Measurements from ENCODE around the gene TMEM151A. TPM values are rescaled to one million over a fixed set of nuclear protein-coding genes. Genes with fewer than 3 reads are reported as not detected.

Gene TMEM151A
- total RNA-seq, 1 experiment from 2014 or later = 1.4 TPM

DNA sequence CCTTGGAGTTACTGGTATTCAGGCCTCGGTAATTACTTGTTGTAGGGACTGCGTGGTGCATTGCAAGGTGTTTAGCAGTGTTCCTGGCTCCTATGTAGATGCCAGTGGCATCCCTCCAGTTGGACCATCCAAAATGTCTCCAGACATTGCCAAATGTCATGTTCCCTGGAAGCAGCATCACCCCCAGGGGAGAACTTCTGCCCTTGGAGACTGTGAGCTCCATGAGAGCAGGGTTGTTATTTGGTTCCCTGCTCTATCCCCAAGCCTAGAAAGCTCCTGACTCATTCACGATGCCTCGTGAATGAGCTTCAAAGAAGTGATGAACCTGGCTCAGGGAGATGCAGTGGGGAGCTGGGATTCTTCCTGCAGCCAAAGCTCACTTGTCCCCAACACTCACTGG lies 29.9 kb downstream of the TMEM151A start:
- intact Hi-C loops (cut with micrococcal nuclease; ENCODE audit: unreplicated experiment) = no loop called here
- no peak overlapping the region for H3K4me3 Mint-ChIP-seq (ENCODE audit: low read depth, unreplicated experiment)
- no TSS peak for BruUV-seq (replicated peaks)
- H3K27me3 Mint-ChIP-seq (ENCODE audit: unreplicated experiment) = peaks cover 42% of the 10 kb centered on the region
- no peaks in the 10 kb centered on the region for H3K4me1 Mint-ChIP-seq (ENCODE audit: low read depth, unreplicated experiment)
- CTCF ChIA-PET = interaction anchor here (1.4 kb wide), 1 partner anchor 10 kb away, joined by 3 read pairs; no protein-coding TSS in a partner anchor
- no peak for TF ChIP-seq CTCF (IDR thresholded peaks at IDR 0.05; ENCODE audit: unreplicated experiment)
- H3K27ac Mint-ChIP-seq (ENCODE audit: unreplicated experiment) = no peak overlapping the region
- H3K9me3 Mint-ChIP-seq (ENCODE audit: low read depth, unreplicated experiment) = peaks cover 6% of the 10 kb centered on the region
- no peak for DNase-seq
- H3K36me3 Mint-ChIP-seq (ENCODE audit: insufficient read depth, unreplicated experiment) = no peaks in the 10 kb centered on the region

DNA sequence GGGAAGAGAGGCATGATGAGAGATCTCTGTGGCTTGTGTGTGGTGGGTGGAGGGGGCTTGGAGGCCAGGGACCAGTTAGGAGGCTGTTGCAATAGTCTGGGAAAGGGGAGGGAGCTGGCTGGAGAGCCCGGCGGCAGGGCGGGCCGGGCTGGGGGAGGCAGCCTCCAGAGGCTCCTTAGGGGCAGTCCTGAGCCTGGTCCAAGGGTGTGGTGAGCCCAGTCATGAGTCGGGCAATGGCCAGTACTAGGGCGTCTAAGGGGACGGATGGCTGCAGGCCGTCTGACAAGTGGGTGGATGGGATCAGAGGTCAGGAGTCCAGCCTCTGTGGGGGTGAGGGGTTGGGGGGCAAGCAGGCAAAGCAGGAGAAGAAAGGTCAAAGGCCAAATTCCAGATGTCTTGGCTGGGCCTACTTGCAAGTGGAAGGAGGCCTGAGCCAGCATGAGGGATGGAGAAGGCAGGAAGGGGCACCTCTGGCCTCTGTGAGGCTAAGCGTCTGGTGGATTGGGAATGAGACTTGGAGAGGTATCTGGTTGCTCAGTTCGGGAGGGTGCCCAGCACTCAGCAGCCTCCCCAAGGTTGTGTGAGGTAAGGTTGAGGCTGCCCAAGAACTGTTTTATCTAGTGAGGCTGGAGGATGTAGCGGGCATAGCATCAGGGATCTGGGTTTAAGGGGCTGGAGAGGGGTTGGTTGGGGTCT lies 31.2 kb downstream of the TMEM151A start:
- CTCF ChIA-PET = interaction anchor here (1.4 kb wide), 1 partner anchor 11 kb away, joined by 3 read pairs; no protein-coding TSS in a partner anchor
- TF ChIP-seq CTCF (IDR thresholded peaks at IDR 0.05; ENCODE audit: unreplicated experiment) = no peak
- DNase-seq = no peak
- no TSS peak for BruUV-seq (replicated peaks)
- no peak overlapping the region for H3K27ac Mint-ChIP-seq (ENCODE audit: unreplicated experiment)
- no peak overlapping the region for H3K4me3 Mint-ChIP-seq (ENCODE audit: low read depth, unreplicated experiment)
- peaks cover 42% of the 10 kb centered on the region for H3K27me3 Mint-ChIP-seq (ENCODE audit: unreplicated experiment)
- H3K36me3 Mint-ChIP-seq (ENCODE audit: insufficient read depth, unreplicated experiment) = no peaks in the 10 kb centered on the region
- intact Hi-C loops (cut with micrococcal nuclease; ENCODE audit: unreplicated experiment) = no loop called here
- peaks cover 6% of the 10 kb centered on the region for H3K9me3 Mint-ChIP-seq (ENCODE audit: low read depth, unreplicated experiment)
- H3K4me1 Mint-ChIP-seq (ENCODE audit: low read depth, unreplicated experiment) = peaks cover 10% of the 10 kb centered on the region

GRCh38 chr11:66323684-66324083 lies 32.0 kb downstream of the TMEM151A start:
- H3K4me1 Mint-ChIP-seq (ENCODE audit: low read depth, unreplicated experiment) = peaks cover 17% of the 10 kb centered on the region
- intact Hi-C loops (cut with micrococcal nuclease; ENCODE audit: unreplicated experiment) = no loop called here
- H3K4me3 Mint-ChIP-seq (ENCODE audit: low read depth, unreplicated experiment) = no peak overlapping the region
- H3K27ac Mint-ChIP-seq (ENCODE audit: unreplicated experiment) = no peak overlapping the region
- DNase-seq = no peak
- CTCF ChIA-PET = no interaction called here
- BruUV-seq (replicated peaks) = no TSS peak
- H3K36me3 Mint-ChIP-seq (ENCODE audit: insufficient read depth, unreplicated experiment) = peaks cover 4% of the 10 kb centered on the region
- no peak for TF ChIP-seq CTCF (IDR thresholded peaks at IDR 0.05; ENCODE audit: unreplicated experiment)
- peaks cover 37% of the 10 kb centered on the region for H3K27me3 Mint-ChIP-seq (ENCODE audit: unreplicated experiment)
- H3K9me3 Mint-ChIP-seq (ENCODE audit: low read depth, unreplicated experiment) = peaks cover 6% of the 10 kb centered on the region

DNA sequence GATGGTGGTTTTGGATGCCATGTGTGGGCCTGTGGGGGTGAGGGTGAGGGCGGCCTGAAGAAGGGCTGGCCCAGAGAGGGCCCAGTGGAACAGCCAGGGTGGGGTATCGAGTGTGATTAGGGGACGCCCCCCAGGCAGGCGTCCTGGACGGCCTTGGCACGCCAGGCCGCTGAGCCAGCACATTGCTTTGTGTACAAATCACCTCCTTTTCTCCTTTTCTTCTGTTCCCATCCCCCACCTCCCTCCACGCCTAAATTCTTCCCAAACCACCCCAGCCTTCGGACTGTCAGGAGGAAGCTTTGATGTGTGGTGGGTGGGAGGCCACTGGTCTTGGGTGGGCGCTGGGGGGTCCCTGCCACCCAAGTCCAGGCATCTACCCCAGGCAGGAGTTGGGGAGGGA lies 33.0 kb downstream of the TMEM151A start:
- Mint-ChIP-seq H3K4me1 (ENCODE audit: low read depth, unreplicated experiment) (peaks cover 18% of the 10 kb centered on the region), H3K27ac (ENCODE audit: unreplicated experiment) (no peak overlapping the region), H3K36me3 (ENCODE audit: insufficient read depth, unreplicated experiment) (peaks cover 4% of the 10 kb centered on the region), H3K27me3 (ENCODE audit: unreplicated experiment) (peaks cover 27% of the 10 kb centered on the region), H3K9me3 (ENCODE audit: low read depth, unreplicated experiment) (no peaks in the 10 kb centered on the region), H3K4me3 (ENCODE audit: low read depth, unreplicated experiment) (no peak overlapping the region)
- no peak for TF ChIP-seq CTCF (IDR thresholded peaks at IDR 0.05; ENCODE audit: unreplicated experiment)
- BruUV-seq (replicated peaks) = no TSS peak
- intact Hi-C loops (cut with micrococcal nuclease; ENCODE audit: unreplicated experiment) = no loop called here
- CTCF ChIA-PET = interaction anchor here (1.5 kb wide), 1 partner anchor 12 kb away, joined by 4 read pairs; no protein-coding TSS in a partner anchor
- DNase-seq = no peak
